Muscle of arm (tissue), 12 donors: ENCODE measurements around the gene POLN. TPM values are rescaled to one million over a fixed set of nuclear protein-coding genes. Genes with fewer than 3 reads are reported as not detected.
A peak's percentile ranks its signal among the peaks of the same experiment; 100 is the strongest.
"Not testable (repeated sequence)": the region's sequence is repeated elsewhere in the genome, so short reads cannot be mapped to it uniquely, and the experiment has no call there.

Source experiments
- DNase-seq: peaks from one replicate; pipeline ENCODE4 v3.0.0-alpha.2; 2013
- polyA plus RNA-seq, 12 donors: library from polyadenylated mRNA; unstranded; fragments of 120-200 nt; gene quantifications; one replicate each; pipeline ENCODE4 v1.2.1, GENCODE V29; 2013; ENCODE audit not compliant: insufficient read length in 12 of 12

Gene POLN
- polyA plus RNA-seq, 12 donors: 1.7 to 4.1 (median 2.8) TPM; not detected in 2

- no peak for DNase-seq
Observed at GRCh38 chr4:2042947-2043395, 198.9 kb downstream of the POLN start.

DNA sequence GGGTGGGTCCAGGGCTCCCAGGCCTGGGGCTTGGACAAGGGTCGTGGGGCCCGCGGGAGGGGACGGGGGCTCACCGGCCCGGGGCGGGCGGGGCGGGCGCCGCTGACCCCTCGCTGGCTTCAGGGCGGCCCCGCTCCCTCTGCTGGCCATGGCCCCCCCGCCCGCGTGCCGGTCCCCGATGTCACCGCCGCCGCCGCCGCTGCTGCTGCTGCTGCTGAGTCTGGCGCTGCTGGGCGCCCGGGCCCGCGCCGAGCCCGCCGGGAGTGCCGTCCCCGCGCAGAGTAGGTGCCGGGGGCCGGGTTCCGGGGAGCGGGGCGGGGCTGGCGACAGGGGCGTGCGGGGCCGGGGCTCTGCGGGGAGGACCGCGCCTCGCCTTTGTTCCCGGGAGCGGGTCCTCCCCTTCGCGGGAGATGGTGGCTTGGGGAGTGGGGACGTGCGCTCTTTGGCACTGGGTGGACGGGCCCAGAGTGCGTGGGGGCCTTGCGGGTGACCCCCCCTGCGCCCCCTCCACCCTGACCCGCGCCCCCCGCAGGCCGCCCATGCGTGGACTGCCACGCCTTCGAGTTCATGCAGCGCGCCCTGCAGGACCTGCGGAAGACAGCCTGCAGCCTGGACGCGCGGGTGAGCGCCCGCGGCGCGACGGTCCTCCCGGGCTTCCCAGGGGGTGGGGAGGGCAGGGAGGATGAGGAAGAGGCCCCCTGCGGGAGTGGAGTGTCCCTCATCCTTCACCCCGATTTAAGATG, 199.5 kb downstream of the POLN start:
- DNase-seq: no peak

DNA sequence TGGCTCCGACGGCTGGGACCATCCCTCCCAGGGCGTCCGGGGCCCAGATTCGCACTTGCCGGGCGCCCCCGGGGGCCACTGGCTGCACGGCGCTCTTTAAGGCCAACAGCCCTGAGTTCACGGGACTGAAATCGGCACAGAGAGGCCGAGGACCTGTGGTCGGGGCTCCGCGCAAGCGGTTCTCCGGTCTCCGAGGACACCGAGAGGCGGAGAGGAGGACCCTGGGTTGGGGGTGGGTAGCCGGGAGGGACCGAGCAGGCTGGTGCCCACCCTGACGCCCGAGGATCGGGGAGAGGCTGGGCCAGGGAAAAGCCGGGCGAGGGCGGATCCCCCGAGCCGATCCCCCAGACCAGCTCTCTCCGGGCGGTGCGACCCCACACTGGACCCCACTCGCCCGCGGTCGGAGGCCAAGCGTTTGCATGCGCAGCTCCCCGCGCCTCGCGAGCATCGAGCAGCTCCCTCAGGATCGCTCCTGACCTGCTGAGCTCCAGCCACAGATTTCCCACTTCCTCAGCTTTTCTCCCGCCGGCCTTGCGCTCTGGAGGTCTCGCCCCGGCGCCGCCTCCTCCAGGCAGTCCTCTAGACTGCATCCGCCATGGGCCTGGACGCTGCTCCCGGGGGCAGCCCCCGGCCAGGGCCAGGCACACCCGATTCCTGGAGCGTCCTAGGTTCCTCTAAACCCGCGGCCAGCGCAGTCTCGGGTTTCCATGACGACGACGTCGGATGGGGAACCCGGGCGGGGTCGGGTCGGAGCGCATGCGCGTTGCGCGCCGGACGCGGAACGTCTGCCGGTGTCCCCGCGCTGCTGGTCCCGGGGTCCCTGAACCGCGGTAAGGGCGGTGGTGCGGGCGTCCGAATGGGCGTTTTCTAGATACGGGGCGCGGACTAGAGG, 200.4 kb downstream of the POLN start:
- peak; percentile 73 for DNase-seq

DNA sequence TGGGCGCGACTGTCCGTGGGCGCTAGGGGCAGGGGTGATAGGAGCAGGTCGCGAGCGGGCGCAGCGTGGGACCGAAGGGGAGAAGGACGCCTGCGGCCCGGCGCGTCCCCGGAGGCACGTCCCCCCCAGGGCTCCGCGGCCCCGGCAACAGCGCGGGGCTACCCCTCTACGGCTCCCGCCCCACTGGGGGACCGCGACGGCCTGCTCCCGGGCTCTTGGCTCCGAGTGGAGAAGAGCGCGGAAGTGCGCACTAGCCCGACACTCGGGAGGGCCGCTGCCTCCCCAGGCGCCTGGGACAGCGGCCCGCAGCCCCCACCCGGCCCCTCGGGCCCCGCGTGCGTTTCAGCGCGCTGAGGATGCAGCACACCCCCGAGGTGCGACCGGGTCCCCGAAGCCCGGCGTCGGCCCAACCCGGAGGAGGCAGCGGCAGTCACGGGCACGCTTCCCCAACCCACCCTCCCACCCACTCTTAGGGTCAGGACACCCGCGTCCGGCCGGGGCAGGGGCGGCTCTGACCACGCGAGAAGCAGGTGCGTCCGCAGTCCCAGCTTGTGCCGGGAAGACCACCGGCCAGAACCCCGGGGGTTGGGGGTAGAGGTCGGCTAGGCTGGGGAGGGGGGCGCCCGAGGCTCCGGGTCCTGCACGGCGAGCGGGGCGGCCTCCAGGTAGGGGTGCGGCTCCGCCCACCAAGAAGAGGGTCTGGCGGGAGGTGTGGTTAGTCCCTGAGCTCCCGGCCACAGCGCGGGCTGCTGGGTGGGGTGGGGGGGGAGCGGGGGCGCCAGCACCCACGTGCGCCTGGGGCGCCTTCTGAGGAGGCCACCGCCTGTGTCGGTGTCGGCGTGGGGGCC, 201.3 kb downstream of the POLN start:
- no peak for DNase-seq

- DNase-seq: no peak
Observed at GRCh38 chr4:2036866-2037265, 205.1 kb downstream of the POLN start.

GRCh38 chr4:2036327-2036726, 205.6 kb downstream of the POLN start:
- no peak for DNase-seq

- DNase-seq: not testable (repeated sequence)
Observed at GRCh38 chr4:2031161-2031560, 210.8 kb downstream of the POLN start.

GRCh38 chr4:2027120-2027519, 214.8 kb downstream of the POLN start:
- DNase-seq: not testable (repeated sequence)

DNA sequence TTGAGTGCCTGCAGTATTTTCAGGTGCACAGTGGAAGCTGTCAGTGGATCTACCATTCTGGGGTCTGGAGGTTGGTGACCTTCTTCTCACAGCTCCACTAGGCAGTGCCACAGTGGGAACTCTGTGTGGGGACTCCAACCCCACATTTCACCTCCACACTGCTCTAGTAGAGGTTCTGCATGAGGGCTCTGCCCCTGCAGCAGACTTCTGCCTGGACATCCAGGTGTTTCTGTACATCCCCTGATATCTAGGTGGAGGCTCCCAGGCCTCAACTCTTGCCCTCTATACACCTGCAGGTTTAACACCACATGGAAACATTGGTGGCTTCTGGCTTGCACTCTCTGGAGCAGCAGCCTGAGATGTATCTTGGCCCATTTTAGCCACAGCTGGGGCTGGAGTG, 216.1 kb downstream of the POLN start:
- DNase-seq: no peak

GRCh38 chr4:2024683-2025082, 217.2 kb downstream of the POLN start:
- no peak for DNase-seq

Other genes with a start within 250 kb of the POLN start
- gene NELFA, start 233.1 kb downstream of the POLN start, polyA plus RNA-seq: 10 to 100 TPM in 11 of 12 donors, not detected in 1; 15.6 to 35.3 (median 19.8) TPM
- 1 to 10 TPM in 11 of 12 donors, not detected in 1; 1.3 to 2.8 (median 2.1) TPM for gene NAT8L, start 182.8 kb downstream of the POLN start, polyA plus RNA-seq
- 10 to 100 TPM in 11 of 12 donors, not detected in 1; 11.2 to 21.3 (median 14.3) TPM for gene HAUS3, start within 50 bp of the POLN start, polyA plus RNA-seq
- 10 to 100 TPM in 11 of 12 donors, not detected in 1; 42.1 to 72.4 (median 50.0) TPM for gene MXD4, start 20.0 kb upstream of the POLN start, polyA plus RNA-seq
- 1 to 10 TPM in 8 of 12 donors, under 1 TPM in 2, not detected in 2; 0.89 to 5.0 (median 2.1) TPM for gene ZFYVE28, start 176.5 kb upstream of the POLN start, polyA plus RNA-seq
- under 1 TPM in 4 of 12 donors, not detected in 8; 0.12 to 0.22 (median 0.16) TPM for gene CFAP99, start 176.8 kb upstream of the POLN start, polyA plus RNA-seq
- 10 to 100 TPM in 11 of 12 donors, not detected in 1; 34.0 to 56.8 (median 39.0) TPM for gene RNF4, start 227.0 kb upstream of the POLN start, polyA plus RNA-seq